NCI-H2196 (cell line): Measurements from ENCODE around the gene IL9.
"Not testable (repeated sequence)": the region's sequence is repeated elsewhere in the genome, so short reads cannot be mapped to it uniquely, and the experiment has no call there.

ENCODE experiments used
- DNase-seq: peaks from one replicate; lab custom pipeline; 2025; ENCODE audit not compliant: unreplicated experiment; lab: John Stamatoyannopoulos, UW

The IL9 gene

GRCh38 chr5:135869935-135870334 is 25.7 kb downstream of the IL9 start:
- DNase-seq = no peak

DNA sequence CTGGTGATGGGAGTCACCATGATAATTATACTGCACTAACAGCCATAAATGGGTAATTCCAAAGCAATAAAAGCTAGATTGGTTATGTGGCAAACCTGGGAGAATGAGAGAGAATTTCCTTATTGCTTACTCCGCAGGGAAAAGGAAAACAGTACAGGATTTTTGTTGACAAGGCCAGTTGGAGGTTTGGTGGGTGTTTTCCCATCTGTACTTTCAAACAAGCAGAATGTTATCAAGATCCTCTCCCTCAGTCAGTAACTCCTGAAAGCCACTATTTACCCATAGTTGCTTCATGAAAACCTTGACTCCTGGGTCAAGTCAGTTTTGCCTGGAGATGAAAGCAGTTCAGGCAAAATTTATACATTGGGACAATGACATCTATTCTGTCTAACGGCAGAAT is 26.4 kb downstream of the IL9 start:
- DNase-seq = no peak

DNA sequence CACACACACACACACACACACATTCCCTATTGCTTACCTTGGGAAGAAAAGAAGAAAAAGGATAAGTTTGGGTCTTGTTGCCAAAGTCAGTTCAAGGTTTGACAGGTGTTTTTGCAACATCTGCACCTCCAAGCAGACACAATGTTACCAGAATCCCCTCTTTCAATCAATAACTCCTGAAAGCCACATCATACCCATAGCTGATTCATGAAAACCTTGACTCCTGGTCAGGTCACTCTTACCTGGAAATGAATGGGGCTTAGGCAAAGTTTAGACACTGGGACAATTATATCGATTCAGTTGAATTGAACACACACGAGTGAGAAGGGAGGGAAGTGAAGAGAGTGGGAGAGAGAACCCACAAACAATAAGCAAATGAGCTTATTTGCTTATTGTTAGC is 27.0 kb downstream of the IL9 start:
- DNase-seq = no peak

- no peak for DNase-seq
Observed at GRCh38 chr5:135867599-135867998, 28.0 kb downstream of the IL9 start.

GRCh38 chr5:135866016-135866415 is 29.6 kb downstream of the IL9 start:
- no peak for DNase-seq

GRCh38 chr5:135864503-135865435 is 30.9 kb downstream of the IL9 start:
- no peak for DNase-seq

GRCh38 chr5:135862744-135863143 is 32.9 kb downstream of the IL9 start:
- no peak for DNase-seq

DNA sequence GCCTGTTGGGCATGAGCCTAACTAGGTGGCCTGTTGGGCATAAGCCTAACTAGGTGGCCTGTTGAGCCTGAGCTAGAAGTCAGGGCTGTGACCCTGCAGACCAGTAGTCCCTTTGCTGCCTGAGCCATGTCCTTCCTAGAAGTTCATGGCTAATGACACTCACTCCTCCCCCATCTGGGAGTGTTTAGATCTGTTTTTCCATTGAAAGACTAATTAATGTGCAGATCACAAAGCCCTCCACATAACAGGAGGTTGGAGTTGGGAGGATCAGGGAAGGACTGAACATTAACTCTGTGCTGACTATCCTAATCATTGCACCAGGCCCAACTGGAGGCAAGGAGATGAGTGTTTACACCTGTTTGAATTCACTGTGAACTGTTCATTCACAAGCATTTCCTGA is 33.6 kb downstream of the IL9 start:
- no peak for DNase-seq

DNA sequence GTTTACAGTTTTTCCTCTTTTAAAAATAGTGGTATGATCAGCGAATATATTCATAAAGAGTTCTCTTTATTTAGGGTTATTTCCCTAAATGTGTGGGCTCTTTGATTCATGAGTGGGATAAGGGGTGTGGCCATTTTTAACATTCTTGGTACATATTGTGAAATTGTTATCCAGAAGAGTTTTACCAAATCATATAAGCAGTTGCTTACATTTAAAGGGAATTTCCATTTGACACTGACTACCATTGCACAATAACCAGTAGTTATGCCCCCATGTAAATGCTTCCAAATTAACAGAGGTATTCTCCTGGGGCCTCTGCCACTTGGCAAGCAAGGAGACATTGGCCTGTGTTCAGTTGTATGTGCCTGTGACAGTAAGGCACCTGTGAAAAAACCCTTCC is 34.0 kb downstream of the IL9 start:
- DNase-seq = no peak

- no peak for DNase-seq
Observed at GRCh38 chr5:135859641-135860040, 36.0 kb downstream of the IL9 start.

DNA sequence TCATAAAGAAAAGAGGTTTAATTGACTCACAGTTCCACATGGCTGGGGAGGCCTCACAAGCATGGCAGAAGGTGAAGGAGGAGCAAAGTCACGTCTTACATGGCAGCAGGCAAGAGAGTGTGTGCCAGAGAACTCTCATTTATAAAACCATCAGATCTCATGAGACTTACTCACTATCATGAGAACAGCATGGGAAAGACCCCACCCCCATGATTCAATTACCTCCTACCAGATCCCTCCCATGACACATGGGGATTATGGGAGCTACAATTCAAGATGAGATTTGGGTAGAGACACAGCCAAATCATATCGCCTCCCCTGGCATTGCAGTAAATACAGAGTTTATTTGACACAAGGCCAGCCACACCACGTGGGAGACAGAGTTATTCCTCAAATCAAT is 36.5 kb downstream of the IL9 start:
- DNase-seq = not testable (repeated sequence)

DNA sequence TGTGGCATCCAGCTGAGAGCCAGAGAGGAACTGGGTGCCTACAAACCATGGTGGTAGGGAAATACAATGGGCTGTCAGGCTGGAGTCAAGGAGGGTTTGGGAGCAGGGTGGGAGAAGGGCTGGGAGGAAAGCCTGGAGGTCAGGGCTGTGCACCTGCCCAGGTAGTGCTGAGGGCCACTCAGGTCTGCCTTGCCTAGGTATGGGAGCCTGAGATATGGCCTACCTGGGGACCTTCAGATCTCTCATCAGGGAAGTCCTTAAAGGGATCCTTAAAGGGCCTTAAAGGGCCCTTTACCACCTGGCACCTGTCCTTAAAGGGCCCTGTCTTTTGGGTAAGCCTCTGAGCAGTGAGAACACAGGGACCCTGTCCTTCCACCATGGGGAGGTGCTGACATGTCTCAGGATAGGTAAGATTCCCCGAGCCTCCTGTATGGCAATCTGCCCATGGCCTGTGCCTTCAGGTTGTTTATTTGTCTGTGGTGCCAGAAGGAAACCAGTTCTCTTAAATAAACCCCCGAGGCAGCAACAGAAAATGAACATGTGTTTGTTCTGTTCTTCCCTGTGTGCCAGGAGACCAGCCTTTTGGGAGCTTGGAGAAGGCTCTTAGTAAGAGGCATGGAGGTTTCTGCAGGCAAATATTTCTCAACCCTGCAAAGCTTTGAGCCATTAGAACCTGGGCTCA is 37.9 kb downstream of the IL9 start:
- DNase-seq = no peak

DNA sequence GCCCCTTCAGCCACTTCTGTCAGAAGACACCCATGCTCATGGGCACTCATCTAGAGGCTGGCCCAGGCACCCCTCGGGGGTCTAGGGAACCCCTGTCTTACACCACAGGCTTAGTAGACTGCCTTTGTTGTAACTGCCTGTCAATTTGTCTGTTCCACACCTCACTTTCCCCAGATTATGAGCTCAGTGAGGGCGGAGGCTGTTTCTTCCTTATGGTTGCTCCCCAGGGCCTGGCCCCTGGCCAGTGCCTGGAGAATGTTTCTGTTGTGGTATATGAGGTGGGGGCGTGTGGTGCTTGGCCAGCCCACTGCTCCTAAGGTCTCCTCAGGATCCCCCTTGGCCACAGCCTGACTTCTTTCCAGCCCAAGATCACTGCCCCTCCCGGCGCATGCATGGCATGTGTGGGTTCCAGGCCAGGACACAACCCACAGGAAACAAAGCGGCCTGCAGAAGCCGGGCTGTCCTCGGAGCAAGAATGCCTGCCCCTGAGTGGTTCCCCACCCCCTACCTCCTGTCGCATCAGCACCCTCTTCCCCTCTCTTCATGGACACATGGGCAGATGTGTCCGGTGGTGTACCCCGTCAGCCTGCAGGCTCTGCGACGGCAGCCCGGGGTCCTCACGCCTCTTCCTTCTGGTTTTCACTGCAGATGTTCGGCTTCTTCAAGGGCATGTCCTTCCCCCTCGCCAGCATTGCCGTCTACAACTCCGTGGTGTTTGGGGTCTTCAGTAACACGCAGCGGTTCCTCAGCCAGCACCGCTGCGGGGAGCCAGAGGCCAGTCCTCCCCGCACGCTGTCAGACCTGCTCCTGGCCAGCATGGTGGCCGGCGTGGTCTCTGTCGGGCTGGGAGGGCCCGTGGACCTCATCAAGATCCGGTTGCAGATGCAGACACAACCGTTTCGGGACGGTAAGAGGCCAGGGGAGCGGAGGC is 43.5 kb downstream of the IL9 start:
- no peak for DNase-seq

DNA sequence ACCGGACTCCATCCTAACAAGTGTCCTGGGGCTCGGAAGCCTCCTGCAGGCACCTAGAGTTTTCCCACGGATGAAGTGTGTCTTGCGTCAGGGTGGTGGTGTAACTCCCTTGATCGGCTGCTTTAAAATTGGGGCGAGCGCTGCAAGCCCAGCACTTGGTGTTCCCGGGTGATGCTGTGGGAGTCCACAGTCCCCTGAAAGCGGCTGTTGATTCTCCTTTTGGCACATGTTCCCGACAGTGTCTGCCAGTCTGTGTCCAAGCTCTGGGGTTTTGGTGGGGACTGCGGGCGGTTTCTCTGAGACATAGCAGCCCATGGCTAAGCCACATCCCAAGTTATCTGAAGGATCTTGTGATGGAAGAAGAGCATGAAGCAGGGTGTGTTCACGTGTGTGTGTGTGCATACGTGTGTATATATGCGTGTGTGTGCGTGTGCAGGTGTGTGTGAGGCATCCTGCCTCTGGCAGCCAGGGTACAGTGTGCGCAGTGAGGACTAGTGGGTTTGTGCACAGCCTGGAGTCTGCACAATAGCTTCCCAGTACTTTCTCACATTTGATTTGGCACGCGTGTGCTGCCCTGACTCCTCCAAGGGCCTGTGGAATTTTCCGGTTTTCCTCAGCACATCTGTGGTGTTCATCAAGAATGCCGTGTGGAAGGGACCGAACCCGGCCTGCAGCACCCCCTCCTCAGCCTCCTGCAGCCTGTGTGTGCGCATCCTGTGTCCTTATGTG is 44.3 kb downstream of the IL9 start:
- no peak for DNase-seq

DNA sequence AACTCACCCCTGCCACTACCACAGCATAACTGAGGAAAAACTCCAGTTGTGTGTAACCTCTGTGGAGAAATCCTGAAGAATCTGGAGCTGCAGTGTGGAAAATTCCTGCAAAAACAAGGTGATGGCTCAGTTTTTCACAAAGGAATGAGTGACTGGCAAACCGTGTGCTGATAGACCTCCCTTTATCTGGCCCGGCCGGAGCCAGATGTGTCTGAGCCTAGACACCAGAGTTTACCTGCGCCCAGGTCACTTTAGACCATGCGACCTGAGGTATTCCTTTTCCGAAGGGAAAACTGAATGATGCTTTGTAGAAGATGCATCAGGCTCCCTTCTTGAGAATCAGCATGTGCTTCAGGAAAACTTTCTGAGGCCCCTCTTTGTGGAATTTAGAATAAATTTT is 45.0 kb downstream of the IL9 start:
- no peak for DNase-seq

DNA sequence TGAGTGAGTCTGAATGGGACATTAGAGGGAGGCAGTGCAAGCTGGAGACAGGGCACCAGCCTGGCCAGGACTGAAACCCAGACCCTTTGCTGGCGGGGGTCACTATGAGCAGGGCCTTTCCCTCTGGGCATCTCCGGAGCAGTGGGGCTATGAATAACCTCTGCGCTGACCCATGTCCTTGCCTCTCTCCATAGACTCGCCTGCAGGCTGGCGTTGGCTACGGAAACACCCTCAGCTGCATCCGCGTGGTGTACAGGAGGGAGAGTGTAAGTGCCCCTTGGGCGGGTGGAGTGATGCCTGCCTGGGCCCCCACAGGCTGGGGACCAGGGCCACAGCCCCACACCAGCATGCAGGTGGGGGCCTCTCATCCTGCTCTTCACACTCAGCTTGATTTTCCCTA is 45.4 kb downstream of the IL9 start:
- DNase-seq = no peak

GRCh38 chr5:135847976-135848375 is 47.7 kb downstream of the IL9 start:
- no peak for DNase-seq

- DNase-seq = no peak
Observed at GRCh38 chr5:135846311-135846710, 49.3 kb downstream of the IL9 start.

- no peak for DNase-seq
Observed at GRCh38 chr5:135843571-135844337, 51.9 kb downstream of the IL9 start.

DNA sequence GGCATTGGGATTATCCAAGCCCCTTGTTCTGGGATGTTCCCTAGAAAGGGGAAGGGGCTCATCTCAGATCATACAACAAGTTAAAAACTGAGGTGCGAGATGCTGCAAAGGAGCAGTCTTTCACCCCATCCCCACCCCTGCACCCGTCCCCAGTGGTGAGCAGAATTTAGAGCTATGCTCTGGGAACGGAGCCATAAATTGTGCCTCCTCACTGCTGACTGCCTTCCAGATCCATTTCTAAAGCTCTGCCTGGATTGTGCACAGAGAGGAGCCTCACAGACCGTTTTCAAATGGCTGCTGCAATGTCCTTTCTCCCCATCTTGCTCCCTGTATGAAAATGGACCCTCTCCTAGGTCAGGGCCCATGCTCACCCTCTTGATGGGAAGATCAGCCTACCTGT is 52.9 kb downstream of the IL9 start:
- DNase-seq = no peak
